ENCODE results near the gene UTP15.
A peak's percentile ranks its signal among the peaks of the same experiment; 100 is the strongest.

DNA sequence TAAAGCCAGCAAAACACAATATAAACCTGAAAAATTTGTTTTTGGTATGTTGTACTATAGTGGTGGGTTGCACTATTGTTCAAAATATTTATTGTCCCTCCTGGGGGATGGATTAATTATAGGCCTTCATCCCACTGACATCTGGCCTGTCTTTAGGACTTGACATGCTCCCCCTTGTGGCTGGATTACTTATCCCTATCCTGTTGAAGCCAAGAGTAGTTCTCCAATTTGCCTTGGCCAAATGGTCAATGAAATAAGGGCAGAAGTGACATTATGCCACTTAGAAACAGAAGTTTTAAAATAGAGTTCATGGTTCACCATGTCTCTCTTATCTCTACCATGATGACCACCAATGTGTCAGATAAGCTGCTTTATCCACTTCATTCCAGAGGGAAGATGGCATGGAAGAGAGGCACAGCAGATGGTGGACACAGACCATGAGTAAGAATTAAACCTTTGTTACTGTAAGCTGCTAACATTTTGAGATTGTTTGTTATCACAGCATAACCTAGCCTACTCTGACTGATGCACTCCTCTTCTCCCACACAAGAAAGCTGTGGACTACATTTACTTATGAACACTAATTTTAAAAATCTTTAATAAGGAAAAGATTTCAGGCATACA is 31.3 kb downstream of the UTP15 start:
- TF ChIP-seq, protein P1, sequence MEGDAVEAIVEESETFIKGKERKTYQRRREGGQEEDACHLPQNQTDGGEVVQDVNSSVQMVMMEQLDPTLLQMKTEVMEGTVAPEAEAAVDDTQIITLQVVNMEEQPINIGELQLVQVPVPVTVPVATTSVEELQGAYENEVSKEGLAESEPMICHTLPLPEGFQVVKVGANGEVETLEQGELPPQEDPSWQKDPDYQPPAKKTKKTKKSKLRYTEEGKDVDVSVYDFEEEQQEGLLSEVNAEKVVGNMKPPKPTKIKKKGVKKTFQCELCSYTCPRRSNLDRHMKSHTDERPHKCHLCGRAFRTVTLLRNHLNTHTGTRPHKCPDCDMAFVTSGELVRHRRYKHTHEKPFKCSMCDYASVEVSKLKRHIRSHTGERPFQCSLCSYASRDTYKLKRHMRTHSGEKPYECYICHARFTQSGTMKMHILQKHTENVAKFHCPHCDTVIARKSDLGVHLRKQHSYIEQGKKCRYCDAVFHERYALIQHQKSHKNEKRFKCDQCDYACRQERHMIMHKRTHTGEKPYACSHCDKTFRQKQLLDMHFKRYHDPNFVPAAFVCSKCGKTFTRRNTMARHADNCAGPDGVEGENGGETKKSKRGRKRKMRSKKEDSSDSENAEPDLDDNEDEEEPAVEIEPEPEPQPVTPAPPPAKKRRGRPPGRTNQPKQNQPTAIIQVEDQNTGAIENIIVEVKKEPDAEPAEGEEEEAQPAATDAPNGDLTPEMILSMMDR (conservative IDR thresholded peaks at IDR 0.05; ENCODE audit: low read length) = peak; percentile 79
- TF ChIP-seq EZH2phosphoT487 (IDR thresholded peaks at IDR 0.05; ENCODE audit: borderline replicate concordance, low read depth, low read length) = no peak

Measured in OCI-LY7 (cell line).